GM19463 (cell line): ENCODE data around the gene OLFM2.
"Not testable (repeated sequence)": the region's sequence is repeated elsewhere in the genome, so short reads cannot be mapped to it uniquely, and the experiment has no call there.

Experiments used
- ATAC-seq: cut with Tn5 transposase; IDR thresholded peaks from one replicate; pipeline ENCODE4 v1.9.1; 2021; ENCODE audit warnings: mild to moderate bottlenecking, moderate library complexity; ENCODE audit not compliant: unreplicated experiment

The OLFM2 gene

DNA sequence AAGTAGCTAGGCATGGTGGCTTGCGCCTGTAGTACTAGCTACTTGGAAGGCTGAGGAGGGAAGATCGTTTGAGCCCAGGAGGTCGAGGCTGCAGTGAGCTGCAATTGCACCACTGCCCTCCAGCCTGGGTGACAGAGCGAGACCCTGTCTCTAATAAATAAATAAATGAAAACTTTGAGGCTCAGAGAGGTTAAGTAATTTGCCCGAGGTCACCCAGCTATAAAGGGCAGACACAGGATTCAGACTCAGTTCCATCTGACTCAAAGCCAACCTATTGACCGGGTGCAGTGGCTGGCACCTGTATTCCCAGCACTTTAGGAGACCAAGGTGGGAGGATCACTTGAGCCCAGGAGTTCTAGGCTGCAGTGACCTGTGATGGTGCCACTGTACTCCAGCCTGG, 7.4 kb upstream of the OLFM2 start:
- ATAC-seq: no peak

DNA sequence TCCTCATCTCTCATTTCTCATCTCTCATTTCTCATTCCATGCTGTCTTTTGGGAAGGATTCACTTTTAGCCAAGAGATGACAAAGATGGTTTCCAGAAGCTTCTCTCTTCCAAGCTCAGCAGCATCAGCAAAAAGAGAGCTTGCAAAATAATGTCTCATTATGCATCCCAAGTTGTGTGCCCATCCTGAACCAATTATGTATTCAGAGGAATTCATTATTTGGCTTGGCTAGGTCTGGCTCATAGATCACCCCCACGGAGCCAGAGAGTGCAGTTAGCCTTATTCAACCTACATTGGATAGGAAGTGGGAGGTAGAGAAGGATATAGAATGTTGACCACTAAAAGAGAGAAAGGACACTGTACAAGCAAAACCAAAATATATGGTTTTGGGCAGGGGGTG, 5.4 kb upstream of the OLFM2 start:
- ATAC-seq: no peak

DNA sequence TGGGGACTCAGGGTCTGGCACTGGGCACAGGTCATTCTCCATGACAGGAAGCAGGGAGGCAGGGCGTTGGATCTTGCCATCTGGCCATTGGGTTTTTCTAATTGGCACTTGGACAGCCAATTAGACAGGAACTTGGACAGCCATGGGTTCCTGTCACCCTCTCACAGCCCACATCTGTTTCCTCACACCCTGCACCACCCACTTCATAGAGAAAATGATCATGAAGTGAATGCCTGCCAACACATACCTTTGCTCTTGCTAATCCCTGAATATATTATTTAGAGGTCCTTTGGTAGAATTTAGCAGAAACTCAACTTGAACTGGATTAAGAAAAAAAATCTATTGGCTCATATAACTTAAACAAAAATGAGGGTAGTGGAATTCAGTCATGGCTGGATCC, 4.9 kb upstream of the OLFM2 start:
- no peak for ATAC-seq

DNA sequence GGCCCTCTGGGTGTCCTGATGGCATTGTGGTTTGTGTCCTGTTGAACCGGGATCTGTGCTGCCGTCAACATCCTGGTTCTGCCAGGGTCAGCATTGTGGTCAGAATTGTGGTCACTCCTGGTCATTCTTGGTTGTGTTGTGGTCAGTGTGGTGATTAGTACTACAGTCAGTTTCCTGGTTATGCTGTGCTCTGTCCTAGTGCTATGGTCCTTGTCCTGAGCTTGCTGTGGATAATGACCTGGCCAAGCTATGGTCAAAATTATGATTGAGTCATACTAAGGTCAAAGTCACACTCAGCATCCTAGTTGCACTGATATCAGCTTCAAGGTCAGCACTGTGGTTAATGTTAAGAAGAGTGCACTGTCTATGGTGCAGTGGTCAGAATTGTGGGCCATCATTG, 4.5 kb upstream of the OLFM2 start:
- no peak for ATAC-seq

DNA sequence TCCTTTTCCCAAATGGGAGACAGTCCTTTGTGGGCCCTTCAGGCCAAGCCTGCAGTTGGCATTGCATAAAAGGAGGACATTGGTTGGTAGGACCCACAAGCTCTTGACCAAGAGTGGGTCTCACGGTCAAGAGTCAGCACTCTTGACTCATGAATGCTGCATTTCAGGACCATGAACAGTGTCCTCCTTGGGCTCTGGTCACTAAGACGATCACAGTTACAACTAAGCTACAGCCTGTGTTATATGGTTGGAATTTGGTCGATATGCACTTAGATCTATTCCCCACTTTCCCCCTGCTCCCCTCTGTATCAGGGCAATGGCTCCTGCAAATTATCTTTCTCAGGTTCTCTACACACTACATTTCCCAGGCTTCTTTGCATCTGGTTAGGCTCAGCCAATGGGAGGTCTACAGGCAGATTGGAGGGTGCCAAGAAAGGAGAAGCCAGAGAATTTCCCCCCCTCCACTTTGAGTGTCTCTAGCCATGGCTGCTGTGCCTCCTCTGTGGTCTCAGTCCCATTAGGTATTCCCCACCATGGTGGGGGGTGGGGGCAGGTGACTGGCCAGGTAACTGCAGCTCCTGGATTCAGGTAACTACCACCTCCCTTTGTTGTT, 3.1 kb upstream of the OLFM2 start:
- no peak for ATAC-seq

DNA sequence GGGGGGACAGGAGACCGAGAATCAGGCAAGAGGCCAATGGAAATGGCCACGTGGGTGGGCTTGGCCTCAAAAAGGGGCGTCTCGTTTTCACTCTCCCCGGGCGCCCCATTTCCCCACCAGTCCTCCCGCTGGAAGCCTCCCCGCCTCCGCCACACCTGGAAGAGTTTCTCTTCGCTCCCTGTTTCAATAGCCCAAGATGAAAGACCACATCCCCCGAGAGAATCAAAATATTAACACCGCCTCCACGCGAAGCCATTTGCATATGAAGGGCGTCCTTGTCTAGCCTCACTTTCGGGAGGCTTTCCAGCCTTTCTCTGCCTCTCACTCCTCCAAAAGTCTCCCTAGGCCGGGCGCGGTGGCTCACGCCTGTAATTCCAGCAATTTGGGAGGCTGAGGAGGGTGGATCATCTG, 691 bp upstream of the OLFM2 start:
- ATAC-seq: no peak

DNA sequence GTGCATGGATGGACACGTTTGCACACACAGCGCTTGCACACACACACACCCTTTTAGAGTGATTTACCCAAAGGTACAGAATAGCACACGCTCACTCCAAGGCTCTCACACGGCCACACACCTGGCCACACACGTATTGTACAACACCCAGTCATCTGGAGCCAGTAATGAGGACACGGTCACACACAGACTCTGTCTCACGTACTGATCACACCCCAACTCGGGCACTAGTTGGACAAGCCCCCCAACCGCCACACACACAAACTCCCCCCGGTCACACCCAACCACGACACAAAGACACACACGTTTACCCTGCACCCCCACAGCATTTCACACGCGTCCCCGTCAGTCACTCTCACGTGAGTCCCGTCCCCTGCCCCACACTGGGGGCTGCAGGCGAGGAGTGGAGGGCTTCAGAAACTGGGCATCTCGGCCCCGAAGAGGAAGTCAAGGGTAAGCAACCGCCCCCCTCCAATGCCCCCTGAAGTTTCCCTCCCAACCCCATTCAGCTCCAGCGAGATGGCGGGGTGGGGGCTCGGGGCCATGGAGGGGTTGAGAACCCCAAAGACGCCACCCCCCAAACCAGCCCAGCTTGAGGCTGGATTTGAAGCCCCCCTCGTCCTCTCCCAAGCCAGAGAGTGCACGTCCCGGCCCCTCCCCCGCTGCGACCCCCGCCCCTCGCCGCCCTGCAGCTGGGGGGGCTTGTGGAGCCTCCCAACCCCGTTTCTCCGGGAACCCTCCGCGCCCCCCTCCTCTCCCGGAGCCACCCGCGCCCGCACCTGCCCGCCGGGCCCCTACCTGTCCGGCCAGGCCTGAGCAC, 599 bp downstream of the OLFM2 start:
- no peak for ATAC-seq

DNA sequence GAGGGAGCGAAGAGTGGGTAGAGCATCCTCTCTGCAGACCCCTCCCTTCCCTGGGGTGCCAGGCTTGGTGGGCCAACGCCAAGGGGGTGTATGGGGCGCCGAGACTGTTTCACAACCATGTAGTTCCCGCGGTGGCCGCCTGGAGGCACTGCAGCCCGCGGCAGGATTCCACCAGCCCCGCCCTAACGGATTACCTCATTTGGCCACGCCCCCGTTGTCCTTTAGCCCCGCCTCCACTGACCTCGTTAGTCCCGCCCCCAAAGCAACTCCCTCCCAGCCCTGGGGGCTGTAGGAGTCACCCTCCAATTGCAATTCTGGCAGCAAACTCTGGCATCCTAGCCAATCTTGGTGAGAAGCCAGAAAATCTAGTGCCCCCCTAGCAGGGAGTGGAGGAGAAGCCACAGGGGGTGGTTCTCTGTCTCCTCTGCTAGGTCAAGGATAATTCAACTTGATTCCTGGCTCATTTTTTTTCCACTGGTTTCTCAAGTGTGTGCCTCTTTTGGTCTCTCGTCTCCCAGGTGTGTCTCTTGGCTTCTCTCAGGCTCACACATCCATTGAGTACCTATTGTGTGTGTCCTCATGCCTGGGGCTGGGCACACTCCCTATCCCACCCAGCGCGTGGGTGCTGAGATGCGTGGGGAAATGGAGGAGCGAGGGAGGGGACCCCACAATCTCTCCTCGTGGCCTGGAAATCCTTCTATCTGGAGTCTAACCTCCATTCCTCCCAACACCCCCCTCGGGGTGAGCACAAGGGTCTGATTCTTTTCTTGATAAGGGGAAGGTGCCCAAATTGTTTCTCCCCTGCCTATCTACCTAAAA, 2.0 kb downstream of the OLFM2 start:
- ATAC-seq: no peak

DNA sequence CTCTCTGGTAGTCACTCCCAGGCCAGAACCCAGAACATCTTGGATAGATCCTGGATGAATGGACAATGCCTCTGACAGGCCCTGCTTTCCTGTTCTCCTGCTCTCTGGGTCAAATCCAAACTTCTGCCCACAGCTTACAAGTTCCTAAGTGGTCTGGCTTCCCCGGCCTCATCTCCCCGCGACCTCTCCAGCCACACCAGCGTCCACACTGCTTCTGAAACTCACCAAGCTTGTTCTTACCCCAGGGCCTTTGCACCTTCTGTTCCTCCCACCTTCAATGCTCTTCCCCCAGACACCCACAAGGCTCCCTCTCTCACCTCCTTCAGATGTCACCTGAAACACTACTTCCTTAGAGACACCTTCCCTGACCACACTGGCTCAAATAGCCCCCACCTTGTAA, 3.5 kb downstream of the OLFM2 start:
- no peak for ATAC-seq

DNA sequence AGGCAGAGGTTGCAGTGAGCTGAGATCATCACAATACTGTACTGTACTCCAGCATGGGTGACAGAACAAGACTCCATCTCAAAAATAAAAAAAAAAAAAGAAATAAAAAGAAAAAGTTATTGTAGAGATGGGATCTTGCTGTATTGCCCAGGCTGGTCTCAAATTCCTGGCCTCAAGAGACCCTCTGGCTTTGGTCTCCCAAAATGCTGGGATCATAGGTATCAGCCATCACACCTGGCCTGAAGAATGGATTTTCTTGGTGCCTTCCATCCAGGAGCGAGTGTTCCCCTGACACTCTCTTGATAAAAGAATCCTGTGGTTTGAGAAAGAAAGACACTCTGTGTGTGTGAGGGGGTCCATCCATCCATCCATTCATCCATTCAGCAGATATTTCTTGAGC, 4.7 kb downstream of the OLFM2 start:
- no peak for ATAC-seq

DNA sequence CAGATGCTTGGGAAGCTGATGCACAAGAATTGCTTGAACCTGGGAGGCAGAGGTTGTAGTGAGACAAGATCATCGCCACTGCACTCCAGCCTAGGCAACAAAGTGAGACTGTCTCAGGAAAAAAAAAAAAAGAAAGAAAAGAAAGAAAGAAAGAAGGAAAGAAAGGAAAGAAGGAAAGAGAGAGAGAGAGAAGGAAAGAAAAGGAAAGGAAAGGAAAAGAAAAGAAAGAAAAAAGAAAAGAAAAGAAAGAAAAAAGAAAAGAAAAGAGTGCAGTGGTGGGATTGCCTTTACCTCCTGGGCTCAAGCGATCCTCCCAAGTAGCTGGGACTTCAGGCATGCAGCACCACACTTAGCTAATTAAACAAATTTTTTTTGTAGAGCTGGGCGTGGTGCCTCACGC, 12.9 kb downstream of the OLFM2 start:
- no peak for ATAC-seq

DNA sequence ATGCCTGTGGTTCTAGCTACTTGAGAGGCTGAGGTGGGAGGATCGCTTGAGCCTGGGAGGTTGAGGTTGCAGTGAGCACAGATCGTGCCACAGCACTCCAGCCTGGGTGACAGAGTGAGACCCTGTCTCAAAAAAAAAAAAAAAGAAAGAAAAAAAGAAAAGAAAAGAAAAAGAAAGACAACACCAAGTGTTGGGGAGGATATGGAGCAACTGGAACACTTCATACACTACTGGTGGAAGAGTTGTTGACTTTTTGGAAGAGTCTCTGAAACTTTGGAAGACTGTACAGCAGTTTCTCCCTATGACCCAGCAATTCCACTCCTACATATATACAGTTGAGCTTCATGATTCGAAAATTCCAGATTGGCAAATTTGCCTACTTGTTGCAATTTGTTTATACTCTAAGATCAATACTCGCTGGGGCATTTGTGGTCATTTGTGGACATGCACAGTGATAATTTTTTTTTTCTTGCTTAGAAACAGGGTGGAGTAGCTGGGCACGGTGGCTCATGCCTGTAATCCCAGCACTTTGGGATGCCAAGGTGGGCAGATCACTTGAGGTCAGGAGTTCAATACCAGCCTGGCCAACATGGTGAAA, 13.4 kb downstream of the OLFM2 start:
- not testable (repeated sequence) for ATAC-seq

DNA sequence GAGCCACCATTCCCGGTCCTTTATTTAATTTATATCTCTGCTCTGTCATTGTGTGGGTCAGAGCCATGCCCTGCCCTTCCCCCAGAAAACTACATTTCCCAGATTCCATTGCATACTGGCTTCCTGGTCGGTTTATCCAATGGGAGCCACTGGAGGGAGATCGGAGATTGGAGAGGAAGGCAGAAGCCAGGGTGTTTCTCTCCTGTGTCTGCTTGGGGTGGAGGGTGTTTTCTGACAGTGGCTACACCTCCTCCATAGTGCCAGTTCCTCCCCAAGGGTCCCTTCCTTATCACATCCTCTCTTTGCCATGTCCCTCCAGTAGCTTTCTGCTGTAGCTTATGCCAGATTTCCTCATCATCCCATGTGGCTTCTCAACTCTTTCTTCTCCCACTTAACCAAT, 19.0 kb downstream of the OLFM2 start:
- ATAC-seq: no peak

DNA sequence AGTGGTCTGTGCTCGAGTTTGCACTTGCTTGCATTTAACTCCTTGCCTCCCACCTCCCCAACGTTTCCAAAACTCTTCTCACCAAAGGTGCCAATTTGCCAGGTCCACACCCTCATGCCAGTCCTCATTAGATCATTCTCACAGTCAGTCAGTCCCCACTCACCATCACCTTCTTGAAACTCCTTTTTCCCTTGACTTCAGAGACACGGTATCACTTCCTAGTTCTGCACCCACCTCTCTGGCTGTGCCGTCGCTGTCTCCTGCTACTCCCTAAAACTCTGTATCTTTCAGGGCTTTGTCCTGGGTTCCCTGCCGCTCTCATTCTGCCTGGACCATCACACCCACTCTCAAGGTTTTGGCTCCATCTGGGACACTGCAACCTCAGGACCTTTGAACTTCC, 19.6 kb downstream of the OLFM2 start:
- no peak for ATAC-seq

DNA sequence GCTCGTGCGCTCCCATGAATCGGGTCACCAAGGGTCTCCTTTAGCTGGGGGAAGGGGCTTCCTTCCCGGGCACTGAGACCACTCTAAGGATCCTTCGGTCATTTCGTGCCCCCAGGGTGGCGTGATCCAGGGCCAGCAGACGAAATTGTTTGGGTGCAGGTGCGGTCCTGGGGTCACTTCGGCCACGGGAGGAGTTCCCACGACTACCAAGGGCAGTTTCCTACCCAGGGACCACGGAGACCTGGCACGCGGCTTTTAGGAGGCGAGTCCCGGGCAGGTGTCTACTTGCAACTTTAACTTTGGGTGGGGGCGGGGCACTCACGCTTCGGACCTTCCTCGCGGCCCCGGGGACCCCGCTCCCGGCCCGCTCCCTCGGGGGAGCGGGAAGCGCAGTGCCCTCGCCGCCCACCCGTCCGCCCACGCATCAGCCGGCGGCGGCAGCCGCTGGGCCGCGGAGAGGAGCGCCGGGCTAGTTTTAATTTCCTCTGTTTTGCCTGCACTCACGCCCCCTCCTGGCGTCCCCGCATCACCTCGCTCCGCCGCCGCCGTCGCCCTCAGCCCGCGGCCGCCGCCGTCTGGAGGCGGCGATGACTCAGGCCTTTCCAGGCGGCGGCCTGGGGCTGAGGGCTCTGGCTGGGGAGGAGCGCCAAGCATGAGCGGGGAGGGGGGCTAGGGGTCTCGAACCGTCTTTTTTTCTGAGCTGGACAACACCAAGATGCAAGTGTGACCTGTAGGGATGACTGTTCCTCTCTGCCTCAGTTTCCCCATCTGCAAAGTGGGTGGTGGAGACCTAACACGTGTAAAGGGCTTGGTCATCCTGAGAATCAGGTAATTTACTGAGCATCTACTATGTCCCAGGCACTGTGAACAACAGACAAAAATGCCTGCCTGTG, 21.8 kb downstream of the OLFM2 start:
- no peak for ATAC-seq

DNA sequence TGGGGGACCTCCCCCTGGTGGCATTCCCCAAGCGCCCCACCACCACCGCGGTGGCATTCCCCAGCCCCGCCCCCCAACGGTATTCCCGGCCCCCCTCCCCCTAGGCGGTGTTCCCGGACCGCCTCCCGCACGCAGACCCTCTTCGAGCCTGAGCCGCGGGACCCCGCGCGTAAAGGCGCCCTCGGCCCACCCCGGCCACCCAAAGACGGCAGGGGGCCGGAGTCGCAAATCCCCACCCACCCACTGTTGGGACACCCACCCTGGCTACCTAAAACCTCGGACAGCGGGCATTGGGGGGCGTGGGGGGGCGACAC, 22.4 kb downstream of the OLFM2 start:
- no peak for ATAC-seq

DNA sequence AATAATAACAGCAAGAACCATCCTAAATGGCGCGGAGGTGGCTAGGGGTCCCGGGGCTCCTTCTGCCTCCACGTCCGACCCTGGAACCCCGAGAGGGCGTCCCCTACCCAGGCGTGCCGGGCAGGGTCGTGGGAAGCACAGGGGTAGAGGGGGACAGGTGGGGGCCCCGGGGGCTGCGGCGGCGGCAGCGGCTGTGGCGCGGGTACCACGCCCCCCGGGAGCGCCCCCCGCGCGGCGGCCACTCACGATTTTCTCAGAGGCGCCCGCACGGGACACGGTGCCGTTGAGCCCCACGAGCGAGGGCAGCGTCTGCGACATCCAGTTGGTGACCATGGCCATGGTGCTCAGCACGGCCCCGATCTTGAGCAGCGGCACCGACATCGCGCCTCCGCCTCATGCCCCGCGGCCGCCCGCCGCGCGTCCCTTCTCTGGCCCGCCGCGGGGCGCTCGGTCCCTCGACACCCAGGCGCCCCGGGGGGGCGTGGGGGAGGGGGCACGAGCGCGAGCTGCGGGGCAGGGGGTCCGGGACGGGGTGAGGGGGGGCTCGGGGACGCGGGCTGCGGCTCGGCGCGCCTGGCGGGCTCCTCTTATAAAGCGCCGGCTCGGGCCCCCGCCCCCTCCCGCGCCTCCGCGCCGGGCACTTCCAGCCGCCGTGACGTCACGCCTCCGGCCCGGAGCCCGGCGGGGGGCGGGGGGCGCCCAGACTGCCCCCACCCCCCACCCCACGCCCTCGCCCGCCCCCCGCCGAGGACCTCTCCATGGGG, 22.9 kb downstream of the OLFM2 start:
- ATAC-seq: no peak

DNA sequence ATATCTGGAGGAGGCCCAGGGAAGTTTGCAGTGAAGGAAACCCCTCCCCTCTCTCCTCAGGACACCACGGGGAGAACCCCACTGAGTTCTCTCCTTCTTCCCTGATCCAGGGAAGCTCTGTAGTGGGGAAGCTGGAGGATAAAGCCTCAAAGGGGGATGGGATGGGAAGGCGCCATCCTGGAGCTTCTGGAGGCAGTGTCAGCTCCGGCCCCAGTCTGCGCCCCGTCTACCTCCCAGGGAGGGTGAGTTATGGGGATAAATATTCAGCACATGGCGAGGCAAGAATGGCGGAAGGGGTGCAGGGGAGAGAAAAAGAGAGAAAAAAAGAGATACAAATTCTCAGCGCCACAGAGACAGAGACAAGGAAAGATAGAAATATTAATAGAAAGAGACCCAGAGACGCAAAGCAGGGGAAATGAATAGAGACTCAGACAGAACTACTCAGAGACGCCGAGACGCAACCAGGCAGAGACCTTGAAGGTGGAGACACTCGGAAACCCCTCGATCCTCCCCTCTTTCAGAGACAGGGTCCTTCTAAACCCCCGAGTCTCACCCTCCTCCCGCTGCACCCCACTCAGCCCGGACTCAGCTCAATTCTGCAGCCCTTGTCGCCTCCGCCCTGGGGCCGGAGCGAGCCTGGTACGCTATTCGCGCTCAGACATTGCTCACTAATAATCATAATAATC, 23.6 kb downstream of the OLFM2 start:
- no peak for ATAC-seq

DNA sequence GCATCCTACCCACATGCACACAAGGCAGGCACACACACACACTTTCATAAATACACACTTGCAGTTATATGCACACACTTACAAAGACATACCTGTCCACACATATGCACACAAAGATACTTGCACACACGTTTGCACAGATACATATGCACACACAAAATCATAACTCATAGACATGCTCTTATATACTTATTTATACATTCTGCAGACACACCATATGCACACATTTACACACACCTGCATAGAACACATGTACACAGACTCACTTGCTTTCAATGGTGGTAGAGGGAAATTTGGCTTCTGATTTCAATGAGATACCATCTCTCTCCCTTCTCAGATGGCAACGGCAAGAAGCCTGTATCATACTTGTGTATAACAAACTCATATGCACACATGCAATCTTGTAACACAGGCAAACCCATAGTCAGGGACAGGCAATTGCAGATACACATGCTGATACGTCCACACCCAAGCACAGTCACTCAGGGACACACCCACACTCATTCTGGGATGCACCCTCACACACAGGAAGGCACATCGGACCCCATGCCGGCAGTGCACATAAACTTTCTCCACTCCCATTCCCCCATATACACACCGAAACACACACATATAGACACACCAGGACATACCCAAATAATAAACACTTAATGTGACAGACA, 24.7 kb downstream of the OLFM2 start:
- no peak for ATAC-seq
